Measurements from ENCODE around the gene PFN2.
"Not testable (repeated sequence)": the region's sequence is repeated elsewhere in the genome, so short reads cannot be mapped to it uniquely, and the experiment has no call there.

The PFN2 gene

DNA sequence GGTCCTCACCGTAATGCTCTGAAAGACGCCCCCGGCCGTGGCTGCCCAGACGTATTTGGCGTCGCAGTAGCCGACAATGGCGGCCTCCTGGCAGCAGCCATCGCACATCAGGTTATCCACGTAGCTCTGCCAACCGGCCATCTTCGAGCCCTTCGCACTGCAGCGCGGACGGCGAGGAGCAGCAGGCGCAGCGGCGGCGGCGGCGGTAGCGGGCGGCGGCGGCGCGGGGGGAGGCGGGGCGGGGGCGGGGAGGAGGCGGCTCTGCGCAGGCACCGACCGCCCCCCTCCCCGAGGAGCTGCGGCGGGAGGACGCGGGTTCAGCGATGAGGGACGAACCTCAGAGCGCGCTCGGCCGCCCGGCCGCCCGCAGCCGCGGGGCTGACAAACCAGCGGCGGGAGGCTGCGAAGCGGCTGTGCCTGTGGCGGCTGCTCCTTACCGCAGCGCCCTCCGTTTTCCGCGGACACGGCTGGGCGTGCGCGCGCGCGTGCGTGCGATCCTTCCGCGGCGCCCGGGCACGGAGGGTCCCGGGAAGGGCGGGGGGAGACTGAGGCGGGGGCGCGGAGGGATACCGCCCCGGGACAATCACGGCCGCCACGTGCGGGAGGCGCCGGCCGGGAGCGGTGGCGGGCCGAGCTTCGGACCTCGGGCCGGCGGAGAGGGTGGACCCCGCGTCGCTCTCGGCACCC is at the start of gene PFN2:
Gene PFN2, minus strand, starts transcription at position 180 of the 687 bp plus-strand sequence. Its CDS starts 39 bp downstream, at position 141.
- FAIRE-seq, result no peak

GRCh38 chr3:150015901-150016300 is 45.2 kb upstream of the PFN2 start:
- no peak for FAIRE-seq
- DNase-seq (ENCODE audit: insufficient read length, low spot score), result no peak
- no peak for TF ChIP-seq POLR2A (IDR thresholded peaks at IDR 0.05; ENCODE audit: low read depth, low read length)

More for the DNA sequence above, at the start of gene PFN2:
- peak; percentile 77 for TF ChIP-seq POLR2A (IDR thresholded peaks at IDR 0.05; ENCODE audit: low read depth, low read length)
- DNase-seq (ENCODE audit: insufficient read length, low spot score), result peak; percentile 40

- no peak for TF ChIP-seq POLR2A (IDR thresholded peaks at IDR 0.05; ENCODE audit: low read depth, low read length)
- DNase-seq (ENCODE audit: insufficient read length, low spot score), result no peak
- no peak for FAIRE-seq
Observed at GRCh38 chr3:150014782-150015181, 44.1 kb upstream of the PFN2 start.

DNA sequence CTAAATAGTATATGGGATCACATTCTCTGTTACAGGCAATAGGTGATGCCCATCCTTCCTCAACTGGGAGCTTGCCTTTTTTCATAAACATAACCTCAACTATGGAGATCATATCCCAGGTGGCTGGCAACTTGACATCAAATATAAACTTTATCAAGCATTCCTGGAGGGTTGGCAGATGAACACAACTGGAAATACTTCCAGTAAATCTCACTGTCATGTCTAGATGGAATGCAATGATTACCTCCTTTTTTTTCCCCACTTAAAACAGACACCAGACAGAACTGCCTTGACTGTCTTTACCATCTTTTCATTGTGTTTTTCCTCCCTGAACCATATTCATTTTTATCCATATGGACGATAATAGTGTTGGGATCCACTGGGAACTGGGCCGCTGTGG is 43.1 kb upstream of the PFN2 start:
- DNase-seq (ENCODE audit: insufficient read length, low spot score) (no peak), FAIRE-seq (no peak)
- no peak for TF ChIP-seq POLR2A (IDR thresholded peaks at IDR 0.05; ENCODE audit: low read depth, low read length)

GRCh38 chr3:150006794-150007193 is 36.1 kb upstream of the PFN2 start:
- FAIRE-seq (peak; percentile 78), DNase-seq (ENCODE audit: insufficient read length, low spot score) (no peak)
- TF ChIP-seq POLR2A (IDR thresholded peaks at IDR 0.05; ENCODE audit: low read depth, low read length), result no peak

GRCh38 chr3:150005243-150006112 is 34.8 kb upstream of the PFN2 start:
- TF ChIP-seq POLR2A (IDR thresholded peaks at IDR 0.05; ENCODE audit: low read depth, low read length), result no peak
- FAIRE-seq (peak; percentile 80), DNase-seq (ENCODE audit: insufficient read length, low spot score) (no peak)

- no peak for FAIRE-seq
Observed at GRCh38 chr3:150000641-150001040, 29.9 kb upstream of the PFN2 start.

GRCh38 chr3:149999421-149999820 is 28.7 kb upstream of the PFN2 start:
- TF ChIP-seq POLR2A (IDR thresholded peaks at IDR 0.05; ENCODE audit: low read depth, low read length), result no peak
- no peak for DNase-seq (ENCODE audit: insufficient read length, low spot score)

More at GRCh38 chr3:150000641-150001040, 29.9 kb upstream of the PFN2 start:
- TF ChIP-seq POLR2A (IDR thresholded peaks at IDR 0.05; ENCODE audit: low read depth, low read length), result no peak
- DNase-seq (ENCODE audit: insufficient read length, low spot score), result no peak

DNA sequence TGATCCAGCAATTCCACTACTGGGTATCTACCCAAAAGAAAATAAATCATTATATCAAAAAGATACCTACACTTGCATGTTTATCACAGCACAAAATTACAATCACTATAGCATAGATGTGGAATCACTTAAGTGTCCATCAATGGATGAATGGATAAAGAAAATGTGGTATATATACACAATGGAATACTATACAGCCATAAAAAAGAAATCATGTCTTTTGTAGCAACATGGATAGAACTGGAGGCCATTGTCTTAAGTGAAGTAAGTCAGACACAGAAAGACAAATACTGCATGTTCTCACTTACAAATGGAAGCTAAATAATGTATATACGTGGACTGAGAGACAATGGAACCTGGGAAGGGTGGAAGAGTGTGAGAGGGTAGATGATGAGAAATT is 28.3 kb upstream of the PFN2 start:
- TF ChIP-seq POLR2A (IDR thresholded peaks at IDR 0.05; ENCODE audit: low read depth, low read length), result no peak
- FAIRE-seq (no peak), DNase-seq (ENCODE audit: insufficient read length, low spot score) (no peak)

More at GRCh38 chr3:149999421-149999820, 28.7 kb upstream of the PFN2 start:
- FAIRE-seq, result no peak

- DNase-seq (ENCODE audit: insufficient read length, low spot score), result no peak
- no peak for FAIRE-seq
- TF ChIP-seq POLR2A (IDR thresholded peaks at IDR 0.05; ENCODE audit: low read depth, low read length), result no peak
Observed at GRCh38 chr3:149992416-149993058, 21.8 kb upstream of the PFN2 start.

- no peak for DNase-seq (ENCODE audit: insufficient read length, low spot score)
- TF ChIP-seq POLR2A (IDR thresholded peaks at IDR 0.05; ENCODE audit: low read depth, low read length), result no peak
- no peak for FAIRE-seq
Observed at GRCh38 chr3:149990423-149990948, 19.8 kb upstream of the PFN2 start.

- FAIRE-seq (no peak), DNase-seq (ENCODE audit: insufficient read length, low spot score) (no peak)
- no peak for TF ChIP-seq POLR2A (IDR thresholded peaks at IDR 0.05; ENCODE audit: low read depth, low read length)
Observed at GRCh38 chr3:149989307-149989706, 18.6 kb upstream of the PFN2 start.

DNA sequence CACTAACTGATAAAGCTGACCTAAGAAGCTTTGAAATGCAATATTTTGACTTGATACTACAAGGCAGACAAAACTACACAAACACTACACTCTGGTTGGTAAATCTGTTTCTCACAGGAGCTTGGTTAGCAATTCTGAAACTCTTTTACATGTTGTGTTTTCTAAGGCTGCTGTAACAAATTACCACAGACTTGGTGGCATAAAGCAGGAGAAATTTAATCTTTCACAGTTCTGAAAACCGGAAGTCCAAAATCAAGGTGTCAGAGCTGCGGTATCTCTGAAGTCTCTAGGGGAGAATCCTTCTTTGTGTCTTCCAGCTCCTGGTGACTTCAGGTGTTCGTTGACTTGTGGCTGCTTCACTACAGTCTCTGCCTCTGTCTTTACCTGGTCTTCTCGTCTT is 12.9 kb upstream of the PFN2 start:
- no peak for TF ChIP-seq POLR2A (IDR thresholded peaks at IDR 0.05; ENCODE audit: low read depth, low read length)
- no peak for DNase-seq (ENCODE audit: insufficient read length, low spot score)
- FAIRE-seq, result no peak

- not testable (repeated sequence) for DNase-seq (ENCODE audit: insufficient read length, low spot score); FAIRE-seq
Observed at GRCh38 chr3:149983053-149983452, 12.4 kb upstream of the PFN2 start.

DNA sequence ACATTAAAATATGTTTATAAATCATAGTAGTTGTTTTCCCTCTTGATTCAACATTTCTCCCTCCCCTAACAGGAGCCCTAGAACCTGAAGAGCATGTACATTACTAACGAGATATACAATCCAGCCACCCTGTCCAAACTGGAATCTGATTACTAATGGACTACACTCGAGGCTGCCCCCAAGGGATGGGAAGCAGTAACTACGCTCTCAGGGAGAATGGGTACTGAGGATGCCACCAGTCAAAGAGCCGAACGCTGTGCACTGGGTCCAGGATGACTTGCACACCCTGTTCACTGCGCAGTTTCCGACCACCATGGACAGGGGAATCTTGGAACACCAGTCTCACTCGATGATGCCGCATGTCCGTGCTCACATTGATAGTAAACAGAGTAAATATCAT is 11.3 kb upstream of the PFN2 start:
- not testable (repeated sequence) for DNase-seq (ENCODE audit: insufficient read length, low spot score)
- peak; percentile 99 for FAIRE-seq
